Measurements from ENCODE around the gene TTLL8.

The TTLL8 gene

GRCh38 chr22:50082197-50082715, 24.2 kb upstream of the TTLL8 start:
- no peak for DNase-seq

- no peak for DNase-seq
Observed at GRCh38 chr22:50081426-50082196, 23.5 kb upstream of the TTLL8 start.

GRCh38 chr22:50080077-50080465, 22.0 kb upstream of the TTLL8 start:
- DNase-seq = no peak

GRCh38 chr22:50078761-50079160, 20.7 kb upstream of the TTLL8 start:
- no peak for DNase-seq

- no peak for DNase-seq
Observed at GRCh38 chr22:50078246-50078645, 20.1 kb upstream of the TTLL8 start.

GRCh38 chr22:50076646-50077535, 18.8 kb upstream of the TTLL8 start:
- no peak for DNase-seq

- DNase-seq = no peak
Observed at GRCh38 chr22:50074551-50075530, 16.7 kb upstream of the TTLL8 start.

- DNase-seq = no peak
Observed at GRCh38 chr22:50074056-50074455, 16.0 kb upstream of the TTLL8 start.

GRCh38 chr22:50072714-50073538, 14.8 kb upstream of the TTLL8 start:
- no peak for DNase-seq

- DNase-seq = no peak
Observed at GRCh38 chr22:50072167-50072555, 14.1 kb upstream of the TTLL8 start.

GRCh38 chr22:50071432-50072166, 13.5 kb upstream of the TTLL8 start:
- no peak for DNase-seq

GRCh38 chr22:50070366-50070765, 12.3 kb upstream of the TTLL8 start:
- DNase-seq = no peak

- no peak for DNase-seq
Observed at GRCh38 chr22:50068096-50068495, 10.0 kb upstream of the TTLL8 start.

- DNase-seq = no peak
Observed at GRCh38 chr22:50067244-50067643, 9.1 kb upstream of the TTLL8 start.

- no peak for DNase-seq
Observed at GRCh38 chr22:50064453-50064852, 6.4 kb upstream of the TTLL8 start.

GRCh38 chr22:50063589-50064393, 5.7 kb upstream of the TTLL8 start:
- DNase-seq = no peak

- no peak for DNase-seq
Observed at GRCh38 chr22:50062509-50063135, 4.5 kb upstream of the TTLL8 start.

GRCh38 chr22:50061824-50062355, 3.8 kb upstream of the TTLL8 start:
- no peak for DNase-seq

- DNase-seq = no peak
Observed at GRCh38 chr22:50061141-50061823, 3.2 kb upstream of the TTLL8 start.

Measured in activated naive CD4-positive, alpha-beta T cell (primary cell).